H1 (cell line): ENCODE results near the gene RUVBL2.

Source experiments
- ATF3 ChIP-seq: IDR thresholded peaks from 2 replicates; pipeline ENCODE4 v1.6.1; 2011; ENCODE audit warnings: low read depth, mild to moderate bottlenecking, low read length; ENCODE audit not compliant: insufficient read depth
- CEBPB ChIP-seq: IDR thresholded peaks from 2 replicates; pipeline ENCODE4 v1.6.1; 2012; ENCODE audit warnings: low read depth, low read length
- CTCF ChIP-seq, 3 experiments: IDR thresholded peaks; 1 replicate in 2 of 3; 2 replicates in 1 of 3; pipeline versions ENCODE4 v1.5.1 to v1.6.1; 2011; ENCODE audit warnings: low read length in 3 of 3, mild to moderate bottlenecking in 3 of 3, inconsistent platforms in 2 of 3, low read depth in 1 of 3, moderate library complexity in 1 of 3; ENCODE audit not compliant: insufficient read depth in 1 of 3; ENCODE audit errors: control extremely low read depth in 1 of 3
- EP300 ChIP-seq, 2 experiments: IDR thresholded peaks; 1 replicate in 1 of 2; 2 replicates in 1 of 2; pipeline ENCODE4 v1.6.1; 2011 to 2012; ENCODE audit warnings: low read depth in 2 of 2, low read length in 2 of 2, mild to moderate bottlenecking in 2 of 2, borderline replicate concordance in 1 of 2, inconsistent platforms in 1 of 2, moderate library complexity in 1 of 2
- EZH2 ChIP-seq: fragments of 200-600 bp; sonication (generic); IDR thresholded peaks from 2 replicates; pipeline ENCODE4 v1.7.1; 2012; ENCODE audit warnings: low read depth, mild to moderate bottlenecking, moderate library complexity, low read length, inconsistent platforms; ENCODE audit not compliant: severe bottlenecking
- MAFK ChIP-seq: IDR thresholded peaks from 2 replicates; pipeline ENCODE4 v1.6.1; 2012; ENCODE audit warnings: low read depth, mild to moderate bottlenecking, improper control_type of control experiment, low read length
- POLR2AphosphoS5 ChIP-seq: IDR thresholded peaks from 2 replicates; pipeline ENCODE4 v1.6.1; 2011; ENCODE audit warnings: low read depth, low read length
- RFX5 ChIP-seq: IDR thresholded peaks from 2 replicates; pipeline ENCODE4 v1.6.1; 2011; ENCODE audit warnings: low read depth, low read length, improper control_type of control experiment, borderline replicate concordance
- SP2 ChIP-seq: IDR thresholded peaks from 2 replicates; pipeline ENCODE4 v1.6.1; 2012; ENCODE audit warnings: mild to moderate bottlenecking, low read length, inconsistent platforms
- TAF1 ChIP-seq: IDR thresholded peaks from 2 replicates; pipeline ENCODE4 v1.6.1; 2011; ENCODE audit warnings: mild to moderate bottlenecking, low read depth, low read length
- TBP ChIP-seq: IDR thresholded peaks from 2 replicates; pipeline ENCODE4 v1.6.1; 2011; ENCODE audit warnings: low read depth, low read length, improper control_type of control experiment
- TCF12 ChIP-seq: IDR thresholded peaks from 2 replicates; pipeline ENCODE4 v1.6.1; 2011; ENCODE audit warnings: low read depth, mild to moderate bottlenecking, low read length

GRCh38 chr19:49014123-49014869 is 20.6 kb downstream of the RUVBL2 start:
- TF ChIP-seq ATF3 = no peak
- no peak for TF ChIP-seq TBP
- no peak for TF ChIP-seq EP300 (IDR thresholded peaks at IDR 0.05; ENCODE audit: borderline replicate concordance in 1 of 2, low read depth in 2 of 2, low read length in 2 of 2)
- TF ChIP-seq MAFK = no peak
- no peak for TF ChIP-seq SP2
- no peak for TF ChIP-seq CTCF (IDR thresholded peaks at IDR 0.05; ENCODE audit: control extremely low read depth in 1 of 3, insufficient read depth in 1 of 3, low read depth in 1 of 3, low read length in 3 of 3)
- TF ChIP-seq CEBPB = no peak
- TF ChIP-seq TAF1 = no peak
- TF ChIP-seq RFX5 = no peak
- TF ChIP-seq EZH2 = no peak
- TF ChIP-seq POLR2AphosphoS5 = no peak
- no peak for TF ChIP-seq TCF12
